ENCODE data around the gene ATP6V0B. TPM values are rescaled to one million over a fixed set of nuclear protein-coding genes. Genes with fewer than 3 reads are reported as not detected.

The ATP6V0B gene
- total and polyA plus RNA-seq, 2 of the 4 experiments (the other 2 are of a cell fraction) = 72.1 to 169 TPM

DNA sequence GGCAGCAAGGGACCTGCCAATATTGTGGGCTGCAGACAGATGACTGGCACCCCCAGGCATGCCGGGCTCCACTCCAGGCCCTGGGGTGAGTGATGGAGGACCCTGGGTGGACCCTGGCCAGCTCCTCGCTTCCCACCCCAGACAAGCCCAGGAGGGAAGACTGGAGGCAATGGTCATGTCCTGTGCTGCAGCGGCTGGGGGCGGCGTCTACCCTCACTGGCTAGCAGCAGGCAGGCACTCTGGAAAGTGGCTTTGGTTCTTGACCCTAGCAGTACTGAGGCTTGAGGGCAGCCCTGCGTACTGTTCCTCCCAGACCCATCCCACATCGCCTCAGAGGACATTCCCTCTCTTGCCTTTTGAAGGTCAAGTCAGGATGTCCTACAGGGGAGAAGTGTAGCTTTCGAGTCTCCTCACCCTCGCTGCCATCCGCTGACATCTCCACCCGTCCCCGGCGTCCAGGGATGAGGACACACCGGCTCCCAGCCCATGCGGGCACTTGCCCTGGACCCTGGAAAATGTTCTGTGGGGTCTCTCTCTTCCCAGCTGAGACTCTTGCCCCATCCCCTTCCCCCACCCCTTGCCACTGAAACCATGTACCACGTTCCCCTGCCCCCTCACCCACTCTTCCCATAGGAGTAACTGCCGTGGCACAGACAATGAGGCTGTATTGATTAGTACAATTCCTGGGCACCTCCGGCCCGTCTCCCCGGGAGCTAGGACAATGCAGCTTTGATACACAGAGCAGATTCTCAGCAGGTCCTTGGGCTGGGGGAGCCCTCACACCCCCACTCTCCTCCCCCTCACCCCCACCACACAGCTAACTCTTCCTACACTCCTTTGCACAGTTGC is 41.5 kb downstream of the ATP6V0B start:
- TF ChIP-seq POLR2A (IDR thresholded peaks at IDR 0.05; ENCODE audit: low read depth, low read length) (no peak), FOS (IDR thresholded peaks at IDR 0.05; ENCODE audit: low read depth, low read length) (no peak), NFE2L2 (IDR thresholded peaks at IDR 0.05; ENCODE audit: low read depth, low read length) (no peak)
- Histone ChIP-seq H2AK9ac (replicated peaks; ENCODE audit: low read depth, low read length, poor library complexity) (no peak overlapping the region), H3K18ac (ENCODE audit: low read depth, low read length) (no peak overlapping the region), H4K20me1 (ENCODE audit: insufficient read depth, low read length) (no peaks in the 10 kb centered on the region; the same call in 1 of the 2 replicates), H3K27me3 (ENCODE audit: control insufficient read depth, insufficient read depth, low read length) (no peaks in the 10 kb centered on the region), H3K36me3 (ENCODE audit: control insufficient read depth, insufficient read depth, low read length) (peaks cover 9% of the 10 kb centered on the region; the same call in 1 of the 2 replicates), H3K27ac (ENCODE audit: insufficient read depth, low read length) (no peak overlapping the region), H2BK20ac (ENCODE audit: low read depth, low read length) (no peak overlapping the region), H3K4ac (ENCODE audit: low read depth, low read length) (no peak overlapping the region), H2BK15ac (ENCODE audit: low read depth, low read length) (no peak overlapping the region), H2BK120ac (ENCODE audit: low read depth, low read length) (no peak overlapping the region), H3K56ac (ENCODE audit: extremely low read depth, insufficient read depth, low read length) (no peak overlapping the region), H3K4me2 (ENCODE audit: low read depth, low read length) (no peak overlapping the region), H4K91ac (ENCODE audit: insufficient read depth, low read depth, low read length) (no peak overlapping the region), H3K4me3 (ENCODE audit: insufficient read depth, low read depth, low read length) (no peak overlapping the region), H2AFZ (replicated peaks; ENCODE audit: low read length, poor library complexity) (no peak overlapping the region), H2AK5ac (ENCODE audit: low read depth, low read length) (no peak overlapping the region), H3K9ac (ENCODE audit: low read depth, low read length) (no peak overlapping the region), H3K9me3 (ENCODE audit: control insufficient read depth, insufficient read depth, low read length) (no peaks in the 10 kb centered on the region), H4K5ac (ENCODE audit: low read depth, low read length) (no peak overlapping the region), H4K8ac (ENCODE audit: low read depth in 2 of 2, low read length in 2 of 2) (no peak overlapping the region), H2BK5ac (ENCODE audit: low read depth, low read length, poor library complexity, severe bottlenecking) (no peak overlapping the region), H3K79me1 (ENCODE audit: low read depth in 1 of 2, low read length in 2 of 2) (no peaks in the 10 kb centered on the region), H3K4me1 (ENCODE audit: control insufficient read depth, insufficient read depth, low read length) (no peaks in the 10 kb centered on the region), H3K9me1 (ENCODE audit: insufficient read depth, low read length) (peaks cover 6% of the 10 kb centered on the region; the same call in 1 of the 2 replicates), H3K14ac (replicated peaks; ENCODE audit: low read depth, low read length) (no peak overlapping the region), H3K23ac (ENCODE audit: low read depth, low read length) (no peak overlapping the region)
- DNase-seq = no peak
- intact Hi-C loops (cut with micrococcal nuclease) (no loop called here), dilution Hi-C loops (cut with HindIII; ENCODE audit: low sequenced_read_pairs, unreplicated experiment) (no loop called here), in situ Hi-C loops (cut with MboI; ENCODE audit: low sequenced_read_pairs) (loop anchor here (10.0 kb wide), 1 partner anchor 569 kb away; no protein-coding TSS in a partner anchor)
- 92% methylated on average over 12 of the region's 20 CpGs; no CpG with 5 or more reads in 1 of the 2 experiments for WGBS, 2 experiments (ENCODE audit: extremely low coverage in 2 of 2, insufficient read length in 1 of 2)
- ChIA-PET CTCF (no interaction called here), POLR2A (ENCODE audit: unreplicated experiment) (no interaction called here)
- no peak for ATAC-seq (ENCODE audit: low read depth)
- BruUV-seq (replicated peaks) = no TSS peak

Measured in IMR-90 (cell line).